GM12864 (cell line): ENCODE data around the gene CRNKL1.
A peak's percentile ranks its signal among the peaks of the same experiment; 100 is the strongest.

Experiments
- DNase-seq: peaks from one replicate; pipeline ENCODE4 v3.0.0-alpha.2; 2011; ENCODE audit warnings: low read depth
- H3K4me3 ChIP-seq: 2 replicates; pipeline ENCODE4 v1.5.1; 2011; ENCODE audit warnings: mild to moderate bottlenecking, low read depth, low read length, control low read depth
- CTCF ChIP-seq: IDR thresholded peaks from 2 replicates; pipeline ENCODE4 v1.5.1; 2011; ENCODE audit warnings: low read depth, mild to moderate bottlenecking, moderate library complexity, low read length, control low read depth, inconsistent platforms; ENCODE audit errors: missing control alignments

CRNKL1 gene

DNA sequence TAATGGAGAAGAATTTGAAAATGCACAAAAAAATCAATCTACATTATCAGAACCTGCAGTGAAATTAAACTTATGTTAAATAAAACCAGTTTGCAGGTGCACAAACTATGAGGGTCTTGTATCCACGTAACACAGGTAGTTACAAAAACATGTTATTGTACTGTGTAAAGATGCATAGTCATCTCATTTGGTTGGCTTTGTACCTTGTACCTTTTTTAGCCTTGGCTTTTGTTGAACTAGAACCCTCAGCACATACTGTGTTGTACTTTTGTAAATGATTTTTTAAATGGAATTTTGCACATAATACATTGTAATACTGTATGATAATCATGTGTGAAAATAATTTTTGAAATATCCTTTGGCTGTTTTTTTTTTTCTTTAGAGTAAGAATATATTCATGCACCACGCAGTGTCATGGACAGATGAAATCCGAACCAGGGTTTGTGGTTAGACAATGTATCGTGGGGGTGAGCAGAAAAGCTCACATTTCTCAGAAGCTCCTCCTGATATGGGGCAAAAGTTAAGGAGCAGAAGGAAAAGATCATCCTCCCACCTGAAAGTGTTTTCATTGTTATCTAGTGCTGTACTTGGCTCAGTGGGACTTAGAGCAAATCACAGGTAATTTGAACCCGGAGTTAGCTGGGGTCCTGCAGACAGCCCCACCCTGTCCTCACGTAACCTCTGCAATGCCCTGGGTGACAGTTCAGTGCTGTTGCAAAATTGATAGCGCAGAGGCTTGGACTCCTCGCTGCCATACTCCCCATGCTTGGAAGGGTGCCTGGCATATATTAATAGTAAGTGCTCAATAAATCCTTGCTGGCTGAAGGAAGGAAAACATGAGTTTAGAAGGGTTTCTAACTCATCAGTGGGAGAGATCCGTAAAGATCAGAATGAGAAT is 49.9 kb downstream of the CRNKL1 start:
- H3K4me3 ChIP-seq: no peak overlapping the region
- TF ChIP-seq CTCF: no peak
- DNase-seq: no peak

DNA sequence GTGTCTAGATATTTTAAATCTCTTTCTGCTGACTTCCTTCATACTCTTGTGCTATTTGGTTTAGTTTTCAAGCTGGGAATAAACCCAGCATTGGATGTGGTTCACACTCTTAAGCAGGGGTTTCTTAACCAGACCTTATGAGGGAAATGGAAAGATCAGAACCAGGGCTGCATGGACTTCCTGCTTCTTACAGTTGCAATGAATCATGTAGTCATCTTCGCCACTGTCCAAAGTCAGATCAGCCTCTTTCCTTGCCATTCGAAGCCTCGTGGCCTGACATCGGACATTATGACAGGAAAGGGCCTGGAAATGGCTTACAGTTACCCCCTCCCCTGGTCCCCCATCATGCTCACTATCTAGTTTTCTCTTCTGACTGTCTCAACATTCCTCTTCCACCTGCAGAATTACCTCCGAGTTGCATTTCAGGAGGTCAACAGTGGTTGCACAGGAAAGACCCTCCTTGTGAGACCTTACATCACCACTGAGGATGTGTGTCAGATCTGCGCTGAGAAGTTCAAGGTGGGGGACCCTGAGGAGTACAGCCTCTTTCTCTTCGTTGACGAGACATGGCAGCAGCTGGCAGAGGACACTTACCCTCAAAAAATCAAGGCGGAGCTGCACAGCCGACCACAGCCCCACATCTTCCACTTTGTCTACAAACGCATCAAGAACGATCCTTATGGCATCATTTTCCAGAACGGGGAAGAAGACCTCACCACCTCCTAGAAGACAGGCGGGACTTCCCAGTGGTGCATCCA is 51.9 kb downstream of the CRNKL1 start:
- DNase-seq: no peak
- TF ChIP-seq CTCF: no peak
- H3K4me3 ChIP-seq: no peak overlapping the region

DNA sequence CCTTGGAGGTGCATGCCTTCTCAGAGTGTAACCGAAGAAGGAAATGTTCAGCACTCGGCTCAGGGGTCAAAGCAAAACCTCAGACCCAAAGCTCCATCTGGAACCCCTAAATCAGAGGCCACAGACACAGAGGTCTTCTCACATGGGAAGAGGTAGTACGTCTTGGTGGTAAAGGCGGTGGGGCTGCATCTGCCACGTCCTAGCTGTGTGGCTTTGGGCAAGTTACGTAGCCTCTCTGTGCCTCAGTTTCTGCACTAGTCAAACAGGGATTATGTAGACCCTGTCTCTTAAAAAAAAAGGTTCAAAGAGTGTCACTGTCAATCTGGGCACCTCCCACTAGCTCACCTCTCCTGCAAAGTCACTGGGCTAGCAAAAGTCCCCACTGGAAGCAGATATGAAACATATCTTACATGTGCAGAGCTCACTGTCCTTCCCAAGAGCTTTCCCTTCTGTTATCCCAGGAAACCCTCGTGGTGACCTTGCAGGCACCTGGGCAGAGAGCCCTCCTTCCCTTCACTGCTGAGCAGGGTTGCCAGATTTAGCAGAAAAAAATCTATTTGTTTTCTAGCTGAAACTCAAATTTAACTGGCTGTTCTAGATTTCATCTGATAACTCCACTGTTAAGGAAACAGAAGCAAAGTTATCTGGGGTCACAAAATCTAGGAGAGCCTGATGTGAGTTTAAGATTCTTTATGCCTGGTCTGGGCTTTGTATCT is 53.1 kb downstream of the CRNKL1 start:
- H3K4me3 ChIP-seq: no peak overlapping the region
- no peak for TF ChIP-seq CTCF
- DNase-seq: no peak

GRCh38 chr20:19996917-19997316 is 55.3 kb downstream of the CRNKL1 start:
- DNase-seq: no peak
- no peak for TF ChIP-seq CTCF
- H3K4me3 ChIP-seq: no peak overlapping the region

DNA sequence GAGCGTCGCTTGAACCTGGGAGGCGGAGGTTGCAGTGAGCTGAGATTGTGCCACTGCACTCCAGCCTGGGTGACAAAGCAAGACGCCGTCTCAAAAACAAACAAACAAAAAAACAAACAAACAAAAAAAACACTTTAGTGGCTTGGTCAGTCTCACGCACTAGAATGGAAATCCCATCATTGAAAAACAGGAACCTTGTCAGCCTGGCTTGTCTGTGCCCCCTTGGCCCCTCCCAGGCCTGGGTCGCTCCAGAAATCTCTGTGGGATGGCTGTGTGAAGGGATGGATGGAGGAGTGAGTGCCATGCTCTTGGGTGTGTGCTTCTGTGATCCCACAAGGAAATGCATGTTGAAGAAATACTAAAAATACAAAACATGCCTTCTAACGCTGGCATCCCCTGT is 56.0 kb downstream of the CRNKL1 start:
- DNase-seq: no peak
- no peak overlapping the region for H3K4me3 ChIP-seq
- no peak for TF ChIP-seq CTCF

DNA sequence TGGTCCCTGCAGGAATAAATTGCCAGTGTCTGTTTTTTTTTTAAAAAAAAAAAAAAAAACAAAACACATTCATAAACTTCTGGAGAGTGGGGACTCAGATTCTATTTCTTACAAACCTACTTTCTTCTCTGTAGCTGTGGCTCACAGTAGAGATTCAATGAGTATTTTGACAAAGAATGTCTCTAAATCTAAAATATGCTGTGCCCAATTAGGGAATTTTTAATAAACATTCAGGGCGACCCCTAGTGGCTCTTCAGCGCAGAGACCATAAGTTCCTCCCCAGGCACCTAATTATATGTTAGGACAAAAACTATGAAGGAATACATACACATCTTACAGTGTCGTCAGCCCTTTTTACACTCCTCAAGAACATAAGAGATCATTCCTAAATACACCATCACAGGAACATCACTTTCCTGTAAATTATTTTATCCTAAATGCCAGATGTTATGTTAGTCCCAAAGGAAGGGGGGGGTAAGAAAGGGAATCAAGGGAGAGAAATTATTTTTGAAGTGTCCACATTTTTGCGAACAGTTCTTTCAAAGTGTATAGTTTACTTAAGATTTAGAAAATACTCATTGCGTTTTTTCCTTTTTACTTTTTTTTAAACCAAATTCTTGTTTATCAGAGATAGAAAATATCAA is 56.9 kb downstream of the CRNKL1 start:
- DNase-seq: peak; percentile 12
- no peak overlapping the region for H3K4me3 ChIP-seq
- peak; percentile 71 for TF ChIP-seq CTCF
